Measurements from ENCODE around the gene PACSIN2. TPM values are rescaled to one million over a fixed set of nuclear protein-coding genes. Genes with fewer than 3 reads are reported as not detected.

PACSIN2 gene
- total RNA-seq, 1 experiment from 2014 or later, result 60.1 TPM

- Histone ChIP-seq H3K27me3 (ENCODE audit: control insufficient read depth, insufficient read depth, low read length) (no peaks in the 10 kb centered on the region), H3K4me3 (ENCODE audit: insufficient read depth, low read depth, low read length) (no peak overlapping the region), H3K36me3 (replicated peaks; ENCODE audit: control insufficient read depth, insufficient read depth, low read length) (no peaks in the 10 kb centered on the region)
- DNase-seq, result no peak
Observed at GRCh38 chr22:42991010-42991651, 23.8 kb downstream of the PACSIN2 start.

- no peak overlapping the region for H3K4me3 ChIP-seq (ENCODE audit: insufficient read depth, low read depth, low read length)
- H3K27me3 ChIP-seq (ENCODE audit: control insufficient read depth, insufficient read depth, low read length), result no peaks in the 10 kb centered on the region
- DNase-seq, result no peak
- H3K36me3 ChIP-seq (replicated peaks; ENCODE audit: control insufficient read depth, insufficient read depth, low read length), result no peaks in the 10 kb centered on the region
Observed at GRCh38 chr22:42990131-42990838, 24.7 kb downstream of the PACSIN2 start.

DNA sequence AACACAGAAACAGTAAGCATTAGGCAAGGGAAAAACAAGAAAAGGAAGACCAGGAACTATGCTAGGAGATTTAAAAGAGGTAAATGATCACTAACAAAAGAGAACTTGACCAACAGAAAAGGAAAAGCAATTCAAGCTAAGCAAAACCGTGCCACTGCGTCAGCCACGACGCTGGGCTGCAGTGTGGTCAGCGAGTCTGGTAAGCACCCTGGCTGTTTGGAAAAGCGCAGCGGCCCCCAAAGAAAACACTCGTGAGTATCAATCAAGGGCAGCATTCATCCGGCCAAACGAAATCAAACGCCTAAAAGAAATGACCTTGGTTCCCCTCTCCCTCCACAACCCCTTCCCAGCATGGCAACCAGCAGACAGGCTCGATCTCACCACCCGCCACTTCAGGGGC is 28.8 kb downstream of the PACSIN2 start:
- H3K27me3 ChIP-seq (ENCODE audit: control insufficient read depth, insufficient read depth, low read length), result no peaks in the 10 kb centered on the region
- H3K36me3 ChIP-seq (replicated peaks; ENCODE audit: control insufficient read depth, insufficient read depth, low read length), result no peaks in the 10 kb centered on the region
- DNase-seq, result no peak
- H3K4me3 ChIP-seq (ENCODE audit: insufficient read depth, low read depth, low read length), result no peak overlapping the region

DNA sequence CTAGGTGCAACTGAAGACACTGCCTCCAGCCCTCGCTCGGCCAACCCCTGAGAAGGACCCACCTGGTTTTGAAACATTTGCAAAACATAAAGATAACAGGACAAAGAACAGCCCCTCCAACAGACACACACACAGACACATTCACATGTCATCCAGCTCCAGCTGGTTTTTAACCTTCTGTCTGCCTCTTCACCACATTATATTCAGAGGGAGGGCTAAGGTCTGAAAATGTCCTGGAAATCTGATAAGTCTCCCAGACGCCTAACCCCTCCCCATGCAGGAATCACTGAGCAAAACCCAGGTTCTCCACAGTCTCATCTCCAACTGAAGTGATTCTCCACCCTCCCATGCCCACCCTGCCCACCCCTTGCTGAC is 29.4 kb downstream of the PACSIN2 start:
- no peaks in the 10 kb centered on the region for H3K36me3 ChIP-seq (replicated peaks; ENCODE audit: control insufficient read depth, insufficient read depth, low read length)
- no peaks in the 10 kb centered on the region for H3K27me3 ChIP-seq (ENCODE audit: control insufficient read depth, insufficient read depth, low read length)

DNA sequence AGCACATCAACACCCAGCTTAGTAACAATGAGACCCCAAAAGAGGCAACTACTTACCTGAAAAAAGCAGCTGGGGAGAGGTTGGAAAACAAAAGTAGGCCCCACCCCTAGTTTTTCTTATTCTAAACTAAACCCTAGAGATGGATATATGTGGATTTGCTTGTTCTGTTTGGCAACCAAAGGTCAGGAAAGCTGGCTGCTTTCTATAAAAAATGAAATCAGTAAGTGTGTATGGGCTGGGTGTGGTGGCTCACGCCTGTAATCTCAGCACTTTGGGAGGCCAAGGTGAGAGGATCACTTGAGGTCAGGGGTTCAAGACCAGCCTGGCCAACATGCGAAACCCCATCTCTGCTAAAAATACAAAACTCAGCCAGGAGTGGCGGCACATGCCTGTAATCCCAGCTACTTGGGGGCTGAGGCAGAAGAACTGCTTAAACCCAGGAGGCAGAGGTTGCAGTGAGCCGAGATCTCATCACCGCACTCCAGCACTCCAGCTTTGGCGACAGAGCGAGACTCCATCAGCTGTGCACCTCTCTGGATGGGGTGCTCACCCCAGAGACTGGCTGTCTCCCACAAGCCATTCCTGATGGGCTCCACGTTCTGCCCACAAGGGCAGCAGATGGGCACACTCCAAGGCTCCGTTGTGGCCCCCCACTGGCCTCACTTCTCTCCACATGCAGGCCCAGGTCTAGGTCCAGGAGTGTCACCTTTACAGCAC is 30.0 kb downstream of the PACSIN2 start:
- Histone ChIP-seq H3K36me3 (replicated peaks; ENCODE audit: control insufficient read depth, insufficient read depth, low read length) (no peaks in the 10 kb centered on the region), H3K4me3 (ENCODE audit: insufficient read depth, low read depth, low read length) (no peak overlapping the region), H3K27me3 (ENCODE audit: control insufficient read depth, insufficient read depth, low read length) (no peaks in the 10 kb centered on the region)
- DNase-seq, result no peak

More for the DNA sequence above, 29.4 kb downstream of the PACSIN2 start:
- no peak for DNase-seq
- H3K4me3 ChIP-seq (ENCODE audit: insufficient read depth, low read depth, low read length), result no peak overlapping the region

GRCh38 chr22:42984397-42984796 is 30.6 kb downstream of the PACSIN2 start:
- H3K36me3 ChIP-seq (replicated peaks; ENCODE audit: control insufficient read depth, insufficient read depth, low read length), result no peaks in the 10 kb centered on the region
- no peaks in the 10 kb centered on the region for H3K27me3 ChIP-seq (ENCODE audit: control insufficient read depth, insufficient read depth, low read length)
- no peak for DNase-seq
- no peak overlapping the region for H3K4me3 ChIP-seq (ENCODE audit: insufficient read depth, low read depth, low read length)

DNA sequence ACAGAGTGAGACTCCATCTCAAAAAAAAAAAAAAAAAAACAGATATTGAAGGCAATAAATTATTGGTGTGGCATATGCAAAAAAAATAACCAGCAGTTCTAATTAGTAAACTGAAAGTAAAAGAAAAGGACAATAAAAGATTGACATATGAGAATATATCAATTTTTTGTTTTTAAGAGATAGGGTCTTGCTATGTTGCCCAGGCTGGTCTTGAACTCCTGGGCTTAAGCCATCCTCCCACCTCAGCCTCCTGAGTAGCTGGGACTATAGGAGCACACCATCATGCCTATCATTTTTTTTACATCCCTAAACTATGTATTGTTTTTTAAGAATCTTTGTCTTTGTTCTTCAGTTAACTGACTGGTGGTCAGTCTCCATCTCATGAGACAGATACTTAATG is 31.5 kb downstream of the PACSIN2 start:
- H3K27me3 ChIP-seq (ENCODE audit: control insufficient read depth, insufficient read depth, low read length), result no peaks in the 10 kb centered on the region

GRCh38 chr22:42979606-42980005 is 35.3 kb downstream of the PACSIN2 start:
- Histone ChIP-seq H3K27me3 (ENCODE audit: control insufficient read depth, insufficient read depth, low read length) (no peaks in the 10 kb centered on the region), H3K36me3 (replicated peaks; ENCODE audit: control insufficient read depth, insufficient read depth, low read length) (no peaks in the 10 kb centered on the region), H3K4me3 (ENCODE audit: insufficient read depth, low read depth, low read length) (no peak overlapping the region)
- DNase-seq, result no peak

More for the DNA sequence above, 31.5 kb downstream of the PACSIN2 start:
- Histone ChIP-seq H3K4me3 (ENCODE audit: insufficient read depth, low read depth, low read length) (no peak overlapping the region), H3K36me3 (replicated peaks; ENCODE audit: control insufficient read depth, insufficient read depth, low read length) (no peaks in the 10 kb centered on the region)
- no peak for DNase-seq

GRCh38 chr22:42978453-42979103 is 36.4 kb downstream of the PACSIN2 start:
- H3K27me3 ChIP-seq (ENCODE audit: control insufficient read depth, insufficient read depth, low read length), result no peaks in the 10 kb centered on the region
- no peaks in the 10 kb centered on the region for H3K36me3 ChIP-seq (replicated peaks; ENCODE audit: control insufficient read depth, insufficient read depth, low read length)
- DNase-seq, result no peak
- H3K4me3 ChIP-seq (ENCODE audit: insufficient read depth, low read depth, low read length), result no peak overlapping the region

DNA sequence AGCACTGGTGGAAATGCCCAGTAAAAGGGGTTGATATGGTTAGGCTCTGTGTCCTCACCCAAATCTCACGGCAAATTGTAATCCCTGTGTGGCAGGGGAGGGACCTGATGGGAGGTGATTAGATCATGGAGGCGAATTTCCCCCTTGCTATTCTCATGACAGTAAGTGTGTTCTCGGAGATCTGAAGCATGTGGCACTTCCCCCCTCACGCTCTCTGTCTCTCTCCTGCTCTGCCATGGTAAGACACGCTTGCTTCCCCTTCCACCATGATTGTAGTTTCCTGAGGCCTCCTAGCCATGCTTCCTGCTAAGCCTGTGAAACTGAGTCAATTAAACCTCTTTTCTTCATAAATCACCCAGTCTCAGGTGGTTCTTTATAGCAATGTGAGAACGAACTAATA is 37.4 kb downstream of the PACSIN2 start:
- DNase-seq, result no peak
- no peak overlapping the region for H3K4me3 ChIP-seq (ENCODE audit: insufficient read depth, low read depth, low read length)
- no peaks in the 10 kb centered on the region for H3K36me3 ChIP-seq (replicated peaks; ENCODE audit: control insufficient read depth, insufficient read depth, low read length)
- no peaks in the 10 kb centered on the region for H3K27me3 ChIP-seq (ENCODE audit: control insufficient read depth, insufficient read depth, low read length)

DNA sequence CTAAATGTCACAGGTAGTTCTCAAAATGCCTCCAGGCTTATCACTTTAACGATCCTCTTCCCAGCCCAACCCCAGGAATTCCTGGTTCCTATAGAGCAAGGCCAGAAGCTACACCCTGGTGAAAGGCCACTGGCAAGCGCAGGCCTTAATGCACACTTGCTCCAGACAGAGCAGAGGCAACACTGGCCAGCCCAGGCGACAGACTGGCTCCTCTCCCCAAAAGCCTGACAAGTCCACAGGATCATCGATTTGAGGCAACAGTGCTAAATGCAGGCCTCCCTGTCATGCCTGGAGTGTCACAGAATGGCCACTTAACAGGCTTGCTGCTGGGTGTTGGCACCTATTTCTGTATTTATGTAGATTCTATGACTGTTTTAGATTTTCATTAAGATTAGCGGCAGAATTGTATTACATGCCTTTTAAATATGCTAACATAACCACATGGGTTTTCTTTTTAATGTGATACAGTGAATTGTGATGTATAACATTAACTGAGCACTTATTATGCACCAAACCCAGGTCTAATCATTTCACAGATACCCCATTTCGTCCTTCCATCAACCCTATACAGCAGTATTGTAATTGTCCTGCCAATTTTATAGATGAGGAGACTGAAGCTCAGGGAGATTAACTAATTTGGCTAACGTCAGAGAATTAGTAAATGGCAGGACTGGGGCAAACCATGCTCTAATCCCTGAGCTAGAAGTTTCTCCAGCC is 38.6 kb downstream of the PACSIN2 start:
- Histone ChIP-seq H3K4me3 (ENCODE audit: insufficient read depth, low read depth, low read length) (no peak overlapping the region), H3K36me3 (replicated peaks; ENCODE audit: control insufficient read depth, insufficient read depth, low read length) (no peaks in the 10 kb centered on the region), H3K27me3 (ENCODE audit: control insufficient read depth, insufficient read depth, low read length) (no peaks in the 10 kb centered on the region)
- DNase-seq, result no peak

DNA sequence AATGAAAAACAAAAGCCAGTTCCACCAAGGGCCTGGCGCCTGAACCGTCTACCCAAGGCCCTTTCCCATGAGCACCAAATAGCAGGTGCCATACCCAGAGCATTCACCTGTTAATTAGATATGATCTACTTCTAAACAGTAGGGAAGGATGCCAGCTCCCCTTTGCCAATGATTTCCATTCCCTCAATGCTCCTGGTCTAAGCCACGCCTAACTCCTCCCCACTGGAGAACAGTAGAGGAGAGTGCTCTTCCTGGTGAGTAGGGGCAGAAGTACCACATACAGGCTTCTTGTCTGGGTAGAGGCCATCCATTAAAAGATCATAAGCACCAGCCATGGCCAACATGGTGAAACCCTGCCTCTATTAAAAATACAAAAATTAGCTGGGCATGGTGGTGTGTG is 40.7 kb downstream of the PACSIN2 start:
- no peak for DNase-seq
- no peak overlapping the region for H3K4me3 ChIP-seq (ENCODE audit: insufficient read depth, low read depth, low read length)
- no peaks in the 10 kb centered on the region for H3K36me3 ChIP-seq (replicated peaks; ENCODE audit: control insufficient read depth, insufficient read depth, low read length)
- H3K27me3 ChIP-seq (ENCODE audit: control insufficient read depth, insufficient read depth, low read length), result no peaks in the 10 kb centered on the region

DNA sequence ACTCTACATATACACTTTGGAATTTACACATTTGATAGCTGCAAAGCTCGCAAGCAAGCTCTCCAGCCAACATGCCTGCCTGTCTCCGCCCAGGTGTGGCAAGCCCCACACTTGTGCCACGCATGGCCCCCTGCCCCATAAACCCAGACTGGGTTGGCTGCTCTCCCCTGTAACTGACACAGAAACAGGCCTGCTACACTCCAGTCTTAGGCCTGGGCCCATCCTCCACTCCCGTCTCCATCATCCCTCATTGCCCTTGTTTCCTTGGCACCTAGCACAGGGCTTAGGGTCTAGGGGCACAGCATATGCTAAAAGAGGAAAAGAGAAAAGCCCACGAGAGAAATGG is 41.4 kb downstream of the PACSIN2 start:
- H3K36me3 ChIP-seq (replicated peaks; ENCODE audit: control insufficient read depth, insufficient read depth, low read length), result no peaks in the 10 kb centered on the region
- H3K4me3 ChIP-seq (ENCODE audit: insufficient read depth, low read depth, low read length), result no peak overlapping the region
- H3K27me3 ChIP-seq (ENCODE audit: control insufficient read depth, insufficient read depth, low read length), result no peaks in the 10 kb centered on the region
- no peak for DNase-seq

Data from H7 (cell line).